NCI-H524 treated with DMSO at 0.1 percent for 48 hours (cell line): Measurements from ENCODE around the gene PPIL6.

Source experiments
- DNase-seq: peaks from one replicate; lab custom pipeline; 2025; lab: John Stamatoyannopoulos, UW

The PPIL6 gene

DNA sequence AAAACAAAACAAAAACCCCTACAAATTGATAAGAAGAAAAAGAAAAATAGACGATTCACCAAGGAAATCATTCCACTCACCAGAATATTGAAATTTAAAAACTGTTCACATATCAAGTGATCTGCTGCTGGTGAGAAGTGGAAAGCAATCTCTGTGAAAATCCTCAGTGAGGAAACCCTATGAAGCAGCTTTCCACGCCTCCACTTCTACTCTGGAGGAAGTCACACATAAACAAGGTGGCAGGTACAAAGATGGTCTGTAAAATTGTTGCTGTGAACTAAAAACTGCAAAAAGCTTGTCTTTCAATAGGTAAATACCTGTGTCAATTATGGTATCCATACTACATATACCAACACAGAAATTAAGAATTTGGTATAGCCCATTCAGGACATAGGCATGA is 76.7 kb downstream of the PPIL6 start:
- DNase-seq, result no peak

DNA sequence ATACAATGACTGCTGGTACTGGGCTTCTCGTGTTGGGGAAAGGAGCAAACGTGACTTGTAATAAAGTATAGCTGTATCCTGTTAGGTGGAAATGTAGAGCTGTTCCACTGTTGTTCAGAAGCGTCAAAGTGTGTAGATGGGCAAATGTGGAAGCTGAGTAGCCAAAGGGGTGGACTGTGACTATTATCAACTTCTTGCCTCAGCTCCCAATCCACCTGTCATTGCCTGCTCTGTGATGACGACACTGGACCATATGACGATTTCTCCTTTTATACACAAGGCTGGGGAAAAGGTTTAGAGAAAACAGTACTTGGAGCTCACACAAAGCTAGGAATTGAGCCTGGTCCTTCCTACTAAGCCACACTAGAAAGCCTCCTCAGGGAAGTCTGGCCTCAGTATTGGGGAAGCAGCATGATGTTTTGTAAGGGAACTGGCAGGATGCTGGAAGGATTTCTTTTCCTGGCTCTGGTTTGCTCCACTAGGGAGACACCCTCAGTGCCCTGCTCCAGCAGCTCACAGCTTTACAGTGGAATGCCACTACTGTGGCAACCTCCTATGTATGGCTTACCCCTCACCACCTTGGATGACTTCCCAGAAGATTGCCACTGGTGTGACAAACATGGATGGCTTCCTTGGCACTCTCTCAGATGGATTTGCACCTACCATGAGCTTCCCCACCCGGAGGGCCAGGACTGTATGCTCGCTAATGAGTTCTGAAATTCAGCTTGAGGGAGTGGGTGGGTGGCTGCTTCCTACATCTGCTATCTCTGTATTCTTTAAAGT is 78.1 kb downstream of the PPIL6 start:
- DNase-seq, result no peak

DNA sequence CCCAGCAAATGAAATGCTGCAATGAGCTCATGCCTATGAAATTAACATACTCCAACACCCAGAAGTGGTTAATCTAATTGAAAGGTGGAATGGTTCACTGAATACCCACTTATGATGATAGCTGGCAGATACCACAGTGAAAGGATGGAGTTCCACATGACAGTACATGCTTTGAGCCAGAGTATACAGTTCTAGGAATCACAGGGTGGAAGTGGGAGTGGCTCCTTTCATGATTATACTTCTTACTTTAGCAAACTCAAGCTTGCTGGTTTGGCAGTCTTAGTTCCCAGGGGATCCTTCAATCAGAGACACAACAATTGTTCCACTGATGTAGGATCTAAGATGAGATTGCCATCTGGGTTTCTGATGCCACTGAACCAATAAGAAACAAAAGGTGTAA is 79.6 kb downstream of the PPIL6 start:
- no peak for DNase-seq

DNA sequence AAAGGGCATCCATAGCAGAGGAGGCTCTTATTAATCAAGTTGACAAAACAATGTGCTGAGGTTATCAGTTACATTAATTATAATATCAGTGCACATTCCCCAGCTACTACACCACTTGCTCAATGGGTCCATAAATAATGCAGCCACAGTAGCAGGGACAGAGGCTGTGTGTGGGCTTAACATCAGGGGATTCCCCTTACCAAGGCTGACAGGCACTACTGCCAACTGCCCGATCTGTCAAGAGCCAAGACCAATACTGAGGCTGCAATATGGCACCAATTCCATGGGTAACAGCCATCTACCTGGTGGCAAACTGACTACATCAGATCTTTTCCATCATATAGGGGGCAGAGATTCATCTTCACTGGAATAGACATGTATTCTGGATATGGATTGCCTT is 80.1 kb downstream of the PPIL6 start:
- DNase-seq, result no peak

DNA sequence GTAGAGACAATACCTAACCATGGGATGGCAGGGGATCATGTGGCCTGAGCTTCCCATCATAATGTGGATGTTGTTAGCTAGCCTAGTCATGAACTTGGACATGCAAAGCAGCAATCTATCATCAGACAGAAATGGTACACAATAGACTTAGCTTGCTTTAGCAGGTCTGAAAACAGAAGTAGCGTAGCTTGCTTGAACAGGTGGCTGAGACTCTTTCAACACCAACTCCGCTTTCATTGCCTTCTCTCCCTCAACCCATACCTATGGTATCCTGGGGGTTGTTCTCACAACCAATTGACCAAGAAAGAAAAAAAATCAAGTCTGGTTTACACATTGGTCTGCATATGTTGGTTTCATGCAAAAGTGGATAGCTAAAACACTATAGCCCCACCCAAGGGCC is 81.2 kb downstream of the PPIL6 start:
- DNase-seq, result no peak

DNA sequence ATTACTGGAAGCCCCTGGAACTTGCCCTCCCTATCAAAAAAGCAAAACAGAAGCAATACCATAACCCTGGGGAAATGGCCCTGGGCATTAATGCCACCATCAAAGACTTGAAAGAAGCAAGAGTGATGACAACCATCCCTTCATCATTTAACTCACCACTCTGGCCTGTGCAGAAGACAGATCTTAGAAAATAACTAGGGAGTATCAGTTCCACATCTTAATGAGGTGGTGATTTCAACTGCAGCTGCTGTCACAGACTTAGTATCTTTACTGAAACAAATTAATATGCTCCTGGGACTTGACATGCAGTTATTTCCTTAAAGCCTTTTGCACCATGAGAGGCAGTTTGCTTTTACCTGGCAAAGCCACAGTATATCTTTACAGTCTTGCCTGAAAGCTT is 82.2 kb downstream of the PPIL6 start:
- DNase-seq, result no peak

DNA sequence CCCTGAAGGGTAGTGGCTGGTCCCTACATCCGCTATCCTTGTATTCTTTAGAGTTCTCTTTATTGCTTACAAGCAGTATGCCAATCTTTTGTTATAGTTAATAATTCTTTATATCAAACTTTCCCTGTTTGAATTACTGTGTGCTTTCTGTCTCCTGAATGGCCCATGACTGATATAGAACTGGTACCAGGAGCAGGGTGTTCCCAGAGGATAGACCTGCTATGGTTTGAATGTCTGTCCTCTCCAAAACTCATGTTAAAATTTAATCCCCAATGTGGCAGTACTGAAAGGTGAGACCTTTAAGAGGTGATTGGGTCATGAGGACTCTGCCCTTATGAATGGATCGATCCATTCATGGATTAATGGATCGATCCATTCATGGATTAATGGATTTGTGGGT is 84.2 kb downstream of the PPIL6 start:
- no peak for DNase-seq

DNA sequence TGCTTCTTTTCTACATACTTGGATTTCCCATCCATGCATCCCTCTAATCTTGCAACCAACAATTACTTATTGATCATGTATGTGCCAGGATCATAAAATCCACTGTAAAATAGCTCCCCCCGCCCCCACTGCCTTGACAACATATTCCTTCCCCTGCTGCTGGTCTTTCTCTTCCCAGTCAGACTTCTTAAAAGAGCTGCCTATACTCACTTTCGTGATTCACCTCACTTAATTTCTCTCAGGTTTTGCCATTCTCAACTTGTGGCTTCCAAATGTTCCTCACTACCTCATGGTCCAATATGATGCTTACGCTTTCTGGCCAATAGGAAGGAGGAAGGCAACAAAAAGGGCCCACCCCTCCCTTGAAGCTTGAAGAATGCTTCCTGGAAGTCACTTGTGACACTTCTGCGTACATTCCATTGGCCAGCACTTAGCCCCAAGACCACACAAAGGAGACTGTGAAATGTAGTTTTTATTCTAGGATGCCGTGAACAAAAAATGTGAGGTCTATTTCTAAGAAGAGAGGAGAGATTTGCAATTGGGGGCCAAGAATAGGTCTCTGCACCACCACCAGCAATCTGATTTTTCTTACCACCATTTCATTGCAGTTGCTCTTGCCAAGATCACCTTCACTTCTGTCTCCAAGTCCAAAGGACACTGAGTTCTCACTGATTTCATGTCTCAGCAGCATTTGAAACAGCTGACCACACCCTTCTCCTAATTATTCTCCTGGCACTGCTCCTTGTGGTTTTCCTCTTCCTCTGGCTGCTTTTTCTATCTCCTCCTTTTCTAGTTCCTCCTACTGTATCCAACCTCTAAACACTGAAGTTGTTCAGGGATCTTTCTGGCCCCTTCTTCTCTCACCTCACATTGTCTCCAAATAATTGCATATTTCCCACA is 88.9 kb downstream of the PPIL6 start:
- DNase-seq, result no peak

DNA sequence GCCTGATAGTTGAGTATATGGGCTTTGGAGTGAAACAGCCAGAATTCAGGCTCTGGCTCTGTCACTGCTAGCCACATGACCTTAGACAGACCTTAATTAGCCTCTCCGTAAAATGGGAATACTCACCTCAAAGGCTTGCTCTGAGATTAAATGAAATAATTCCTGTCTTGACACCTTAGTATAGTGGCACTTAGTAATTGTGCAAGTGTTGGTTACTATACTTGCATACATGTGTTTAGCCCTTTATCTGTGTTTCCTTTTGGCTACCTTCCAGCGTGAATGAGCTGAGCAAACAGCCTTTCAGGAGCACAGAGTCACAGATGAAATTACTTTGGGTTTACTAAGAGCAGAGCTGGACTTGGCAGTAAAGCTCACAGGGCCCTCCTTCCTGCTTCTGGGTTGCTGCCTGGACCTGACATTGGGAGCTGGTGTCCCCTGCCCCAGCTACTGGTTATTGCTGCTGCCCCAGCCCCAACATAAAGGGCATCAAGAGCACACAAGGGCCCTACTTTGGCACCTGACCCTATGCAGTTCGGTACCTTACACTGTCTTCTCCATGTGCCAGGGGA is 90.9 kb downstream of the PPIL6 start:
- no peak for DNase-seq

DNA sequence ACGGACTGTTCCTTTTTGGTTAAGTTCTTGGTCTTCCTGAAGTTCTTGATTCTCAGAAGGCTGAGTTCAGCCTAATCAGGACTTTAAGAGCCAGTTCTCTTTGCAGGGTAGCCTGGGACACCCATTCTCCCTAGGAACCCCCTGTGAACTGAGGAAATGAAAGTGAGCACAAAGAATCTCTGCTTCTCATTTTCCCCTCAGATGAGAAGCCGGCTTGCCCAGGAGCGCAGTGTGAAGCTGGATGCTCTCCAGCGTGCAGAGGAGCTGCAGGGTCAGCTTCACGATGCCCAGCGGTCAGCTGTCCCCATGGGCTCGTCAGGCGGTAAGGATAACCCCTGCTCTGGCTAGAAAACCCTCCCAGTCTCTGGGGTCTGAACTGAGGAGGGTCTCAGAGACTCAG is 92.2 kb downstream of the PPIL6 start:
- DNase-seq, result no peak

DNA sequence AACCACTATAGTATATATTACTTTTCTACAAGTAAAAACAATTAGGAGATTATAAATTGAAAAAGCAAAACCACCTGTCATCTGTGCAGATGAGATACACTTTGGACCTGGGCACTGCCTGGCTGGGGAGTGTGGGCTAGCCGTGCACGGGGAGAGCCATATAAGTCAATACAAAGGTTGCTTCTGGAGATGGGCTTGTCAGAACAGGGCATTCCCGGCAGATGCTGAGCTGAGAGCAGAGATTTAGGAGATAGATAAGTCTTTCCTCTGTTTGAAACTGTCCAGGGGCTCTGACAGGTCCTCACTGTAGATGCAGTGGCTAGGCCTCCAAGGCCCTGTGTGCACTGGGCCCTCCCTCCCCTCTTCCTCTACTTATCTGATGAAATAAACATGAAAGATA is 92.6 kb downstream of the PPIL6 start:
- no peak for DNase-seq

DNA sequence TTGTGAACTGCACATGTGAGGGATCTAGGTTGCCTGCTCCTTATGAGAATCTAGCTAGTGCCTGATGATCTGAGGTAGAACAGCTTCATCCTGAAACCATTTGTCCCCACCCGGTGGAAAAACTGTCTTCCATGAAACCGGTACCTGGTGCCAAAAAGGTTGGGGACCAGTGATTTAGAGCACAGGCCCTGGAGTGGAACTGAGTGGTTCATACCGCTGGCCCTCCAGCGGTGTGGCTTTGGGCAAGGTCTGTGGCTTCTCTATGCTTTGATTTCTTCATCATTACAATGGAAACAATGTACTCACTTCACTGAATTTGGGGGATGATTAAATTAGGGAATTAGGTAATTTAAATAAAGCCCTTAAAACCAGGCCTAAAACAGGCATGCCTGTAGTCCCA is 94.4 kb downstream of the PPIL6 start:
- no peak for DNase-seq

DNA sequence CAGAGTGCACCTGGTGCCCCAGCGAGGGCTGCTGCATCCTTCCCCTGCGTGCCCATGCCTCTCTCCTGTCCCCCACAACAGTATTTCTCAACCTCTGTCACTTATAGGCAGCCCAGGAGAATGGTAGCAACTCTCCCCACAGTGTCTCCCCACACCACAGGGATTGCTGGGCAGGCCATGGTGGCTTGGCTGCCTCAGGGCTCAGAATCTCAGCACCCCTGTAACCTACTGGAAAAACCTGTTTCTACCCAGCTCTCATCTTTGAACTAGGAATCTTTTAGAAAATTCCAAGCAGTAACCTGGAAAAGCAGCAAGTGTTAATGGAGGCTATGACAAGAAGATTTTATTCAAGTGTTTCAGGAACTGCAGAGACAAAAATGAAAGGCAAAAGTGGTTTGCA is 96.2 kb downstream of the PPIL6 start:
- DNase-seq, result no peak

DNA sequence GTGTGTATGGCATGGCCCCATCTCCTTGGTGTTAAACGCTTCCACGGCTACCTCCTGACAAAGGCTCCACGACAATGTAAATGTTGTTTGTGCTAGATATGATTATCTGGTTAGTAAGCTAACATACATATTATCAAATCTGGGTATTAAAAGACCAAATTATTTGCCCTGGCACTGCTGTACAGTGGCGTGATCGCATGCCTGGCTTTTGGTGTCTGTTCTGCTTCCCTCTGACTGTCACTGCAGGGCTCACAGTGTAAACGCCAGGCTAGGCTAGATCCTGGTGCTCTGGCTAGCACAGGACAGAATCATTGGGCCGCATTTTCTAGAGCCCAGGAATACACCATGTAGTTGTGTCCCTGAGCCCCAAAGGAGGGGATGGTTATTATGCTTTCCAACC is 96.9 kb downstream of the PPIL6 start:
- no peak for DNase-seq

DNA sequence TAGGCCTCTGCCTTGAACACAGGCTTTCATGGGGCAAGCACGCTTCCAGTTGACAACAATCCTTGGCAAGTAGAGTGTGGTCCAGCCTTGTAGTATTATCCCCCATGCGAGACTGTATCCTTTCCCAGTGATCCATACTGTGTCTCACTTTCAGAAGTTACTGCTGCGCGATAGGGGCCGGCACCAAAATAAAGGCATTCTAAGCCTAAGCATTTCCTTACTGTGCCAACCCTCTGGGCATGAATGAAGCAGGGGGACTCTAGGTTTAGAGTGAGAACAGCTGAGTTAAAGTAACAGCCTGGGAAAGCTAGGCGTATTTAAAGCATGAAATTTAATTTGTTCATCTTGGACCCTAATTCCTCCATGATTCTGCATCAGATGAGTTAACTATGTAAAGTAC is 97.5 kb downstream of the PPIL6 start:
- DNase-seq, result no peak

DNA sequence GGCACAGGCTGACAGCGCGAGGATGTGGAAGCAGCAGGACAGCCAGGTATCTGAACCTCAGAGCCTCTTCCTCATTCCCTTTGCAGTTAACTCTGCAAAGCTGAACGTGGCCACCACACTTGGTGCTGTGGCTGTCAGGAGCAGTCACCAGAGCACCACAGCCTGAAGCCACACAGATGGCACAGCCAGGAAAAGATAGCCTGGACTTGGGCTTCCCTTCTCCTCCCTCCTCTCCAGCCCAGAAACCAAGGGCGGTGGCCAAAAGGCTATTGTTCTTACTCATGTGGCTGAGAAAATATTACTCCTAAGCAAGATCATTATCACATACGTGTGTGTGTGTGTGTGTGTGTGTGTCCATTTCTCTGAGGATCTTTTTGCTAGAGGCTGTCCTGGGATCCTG is 97.9 kb downstream of the PPIL6 start:
- DNase-seq, result no peak

DNA sequence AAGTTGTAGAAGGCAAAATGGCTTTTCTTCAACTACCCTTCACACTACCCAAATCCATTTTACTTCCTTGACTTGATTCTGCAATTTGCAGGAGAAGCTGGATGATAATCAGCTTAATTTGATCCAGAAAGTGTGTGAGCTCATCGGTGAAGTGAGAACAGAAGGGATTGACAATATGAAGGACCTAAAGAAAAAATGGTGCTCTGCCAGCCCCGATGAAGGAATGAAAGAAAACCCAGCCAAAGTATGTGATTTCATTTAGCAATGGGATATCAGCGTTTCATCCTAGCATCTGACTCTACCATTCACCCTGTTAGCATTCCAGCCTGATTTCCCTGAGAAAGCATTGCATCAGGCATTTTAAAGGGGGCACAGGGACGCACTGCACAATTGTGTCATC is 99.6 kb downstream of the PPIL6 start:
- DNase-seq, result no peak
